CD14-positive monocyte (primary cell): ENCODE results near the gene PRICKLE4. TPM values are rescaled to one million over a fixed set of nuclear protein-coding genes. Genes with fewer than 3 reads are reported as not detected.

ENCODE experiments used
- DNase-seq, 3 donors: peaks; one replicate each; pipeline ENCODE4 v3.0.0-alpha.2; 2011 to 2022
- H2AFZ ChIP-seq: 2 replicates; pipeline ENCODE4 v1.6.0; 2012; ENCODE audit warnings: mild to moderate bottlenecking, low read depth, low read length, inconsistent platforms; ENCODE audit not compliant: insufficient read depth, poor library complexity, severe bottlenecking
- H3K27ac ChIP-seq, 2 donors: 1 replicate in 1 of 2; 2 replicates in 1 of 2; pipeline ENCODE4 v1.5.1; 2012 to 2013; ENCODE audit warnings: low read length in 2 of 2, control low read depth in 1 of 2, inconsistent platforms in 1 of 2, low read depth in 1 of 2, mild to moderate bottlenecking in 1 of 2
- H3K27me3 ChIP-seq, 2 donors: one replicate each; pipeline versions ENCODE4 v1.6.0 to v1.6.1; 2011 to 2013; ENCODE audit warnings: low read length in 2 of 2; ENCODE audit not compliant: control insufficient read depth in 2 of 2, insufficient read depth in 2 of 2
- H3K36me3 ChIP-seq, 2 donors: replicated peaks in 1 of 2; 1 replicate in 1 of 2; 2 replicates in 1 of 2; pipeline versions ENCODE4 v1.5.1 to v1.6.1; 2012 to 2013; ENCODE audit warnings: low read length in 2 of 2, control low read depth in 1 of 2, inconsistent platforms in 1 of 2, mild to moderate bottlenecking in 1 of 2; ENCODE audit not compliant: insufficient read depth in 2 of 2, control insufficient read depth in 1 of 2
- H3K4me1 ChIP-seq, 2 donors: 1 replicate in 1 of 2; 2 replicates in 1 of 2; pipeline versions ENCODE4 v1.5.1 to v1.6.1; 2012 to 2013; ENCODE audit warnings: low read length in 2 of 2, control low read depth in 1 of 2, inconsistent platforms in 1 of 2, mild to moderate bottlenecking in 1 of 2, moderate library complexity in 1 of 2; ENCODE audit not compliant: insufficient read depth in 2 of 2, control insufficient read depth in 1 of 2
- H3K4me2 ChIP-seq: replicated peaks from 2 replicates; pipeline ENCODE3; 2012; ENCODE audit warnings: low read length, moderate library complexity, mild to moderate bottlenecking; ENCODE audit not compliant: poor library complexity, severe bottlenecking; ENCODE audit errors: extremely low read depth
- H3K4me3 ChIP-seq, 3 experiments: fragments of 200-600 bp in 1 of 3; sonication (generic) in 1 of 3; replicated peaks in 1 of 3; 1 replicate in 2 of 3; 2 replicates in 1 of 3; pipeline ENCODE4 v1.5.1; 2011 to 2013; ENCODE audit warnings: low read length in 3 of 3, mild to moderate bottlenecking in 3 of 3, control low read depth in 2 of 3, low read depth in 2 of 3, inconsistent platforms in 1 of 3, moderate library complexity in 1 of 3
- H3K79me2 ChIP-seq: 2 replicates; pipeline ENCODE4 v1.6.0; 2012; ENCODE audit warnings: mild to moderate bottlenecking, control low read depth, inconsistent platforms, low read length, moderate library complexity; ENCODE audit not compliant: insufficient read depth
- H3K9ac ChIP-seq: 2 replicates; pipeline ENCODE4 v1.6.0; 2017; ENCODE audit warnings: low read length, mild to moderate bottlenecking; ENCODE audit not compliant: insufficient read depth, poor library complexity, severe bottlenecking
- H3K9me3 ChIP-seq, 2 donors: replicated peaks in 1 of 2; 1 replicate in 1 of 2; 2 replicates in 1 of 2; pipeline versions ENCODE4 v1.5.1 to v1.6.1; 2012 to 2013; ENCODE audit warnings: low read length in 2 of 2, control low read depth in 1 of 2; ENCODE audit not compliant: control insufficient read depth in 1 of 2, insufficient read depth in 1 of 2
- H4K20me1 ChIP-seq: 2 replicates; pipeline ENCODE4 v1.6.0; 2012; ENCODE audit warnings: mild to moderate bottlenecking, low read length, control low read depth, moderate library complexity; ENCODE audit not compliant: insufficient read depth
- H3K27ac Mint-ChIP-seq, 7 donors: one replicate each; pipeline ENCODE4 v1.8.0; 2020; ENCODE audit warnings: mild to moderate bottlenecking in 7 of 7, mixed read lengths in 7 of 7, moderate library complexity in 6 of 7, inconsistent platforms in 2 of 7
- H3K27me3 Mint-ChIP-seq, 3 donors: one replicate each; pipeline ENCODE4 v1.8.0; 2021 to 2022; ENCODE audit warnings: low read depth in 3 of 3, mild to moderate bottlenecking in 3 of 3, mixed read lengths in 3 of 3, moderate library complexity in 3 of 3, inconsistent platforms in 1 of 3
- H3K36me3 Mint-ChIP-seq, 2 donors: one replicate each; pipeline ENCODE4 v1.8.0; 2020; ENCODE audit warnings: mixed read lengths in 2 of 2, inconsistent platforms in 1 of 2, mild to moderate bottlenecking in 1 of 2
- H3K4me1 Mint-ChIP-seq: one replicate; pipeline ENCODE4 v1.8.0; 2020; ENCODE audit warnings: mild to moderate bottlenecking, mixed read lengths
- H3K4me3 Mint-ChIP-seq, 2 donors: one replicate each; pipeline ENCODE4 v1.8.0; 2020; ENCODE audit warnings: mild to moderate bottlenecking in 2 of 2, mixed read lengths in 2 of 2, moderate library complexity in 1 of 2
- H3K9me3 Mint-ChIP-seq, 7 donors: one replicate each; pipeline ENCODE4 v1.8.0; 2020 to 2022; ENCODE audit warnings: mixed read lengths in 7 of 7, mild to moderate bottlenecking in 6 of 7, moderate library complexity in 6 of 7, inconsistent platforms in 2 of 7
- CTCF ChIP-seq: fragments of 200-600 bp; IDR thresholded peaks from one replicate; pipeline ENCODE4 v1.8.0; 2022; ENCODE audit warnings: antibody characterized with exemption, mild to moderate bottlenecking
- WGBS: methylation state at CpG from one replicate; pipeline ENCODE4 v1.1.5; 2013; ENCODE audit warnings: missing lambda C conversion rate; ENCODE audit not compliant: insufficient coverage; 5-methylcytosine and 5-hydroxymethylcytosine counted together
- intact Hi-C, 2 donors: fragments of 100-400 bp; cut with micrococcal nuclease; formaldehyde crosslinking; loops; one replicate each; pipeline versions ENCODE4 v1.15.0 to v1.15.1; 2023
- polyA plus RNA-seq, 3 donors: library from polyadenylated mRNA; depleted of rRNA in 1 of 3; unstranded in 2 of 3; stranded (reverse) in 1 of 3; fragments of 300-500 nt in 2 of 3; fragments of >200 nt in 1 of 3; fragmentation: Illumina TruSeq in 2 of 3; gene quantifications; 1 replicate in 2 of 3; 2 replicates in 1 of 3; pipeline ENCODE4 v1.2.3, GENCODE V29; 2012 to 2021

The PRICKLE4 gene
- polyA plus RNA-seq, 3 donors, result 0.88 TPM; not detected in 2

GRCh38 chr6:41756354-41756753, 24.2 kb upstream of the PRICKLE4 start:
- H4K20me1 ChIP-seq, result no peaks in the 10 kb centered on the region
- Mint-ChIP-seq H3K9me3 (no peaks in the 10 kb centered on the region), H3K27ac (no peak overlapping the region), H3K36me3 (no peaks in the 10 kb centered on the region), H3K4me1 (no peaks in the 10 kb centered on the region), H3K4me3 (no peak overlapping the region), H3K27me3 (peaks cover 7% of the 10 kb centered on the region in 3 donors)
- H2AFZ ChIP-seq, result no peak overlapping the region
- WGBS, result 48% methylated on average over 12 of the region's 13 CpGs
- H3K4me3 ChIP-seq, result no peak overlapping the region
- no peak for TF ChIP-seq CTCF
- no peak overlapping the region for H3K27ac ChIP-seq
- H3K79me2 ChIP-seq, result no peaks in the 10 kb centered on the region
- H3K36me3 ChIP-seq, result no peaks in the 10 kb centered on the region
- H3K9ac ChIP-seq, result no peak overlapping the region
- H3K27me3 ChIP-seq, result no peaks in the 10 kb centered on the region
- no peak overlapping the region for H3K4me2 ChIP-seq
- no peaks in the 10 kb centered on the region for H3K9me3 ChIP-seq
- intact Hi-C loops, result no loop called here
- DNase-seq, result no peak
- H3K4me1 ChIP-seq, result no peaks in the 10 kb centered on the region

- 90% methylated on average over 2 of the region's 6 CpGs for WGBS
- Histone ChIP-seq H3K4me1 (no peaks in the 10 kb centered on the region), H3K36me3 (no peaks in the 10 kb centered on the region), H3K9me3 (no peaks in the 10 kb centered on the region), H3K27ac (no peak overlapping the region), H2AFZ (no peak overlapping the region), H3K79me2 (no peaks in the 10 kb centered on the region), H3K27me3 (no peaks in the 10 kb centered on the region), H3K4me2 (no peak overlapping the region), H3K9ac (no peak overlapping the region), H3K4me3 (no peak overlapping the region), H4K20me1 (no peaks in the 10 kb centered on the region)
- intact Hi-C loops, result no loop called here
- Mint-ChIP-seq H3K27ac (no peak overlapping the region), H3K4me1 (no peaks in the 10 kb centered on the region), H3K27me3 (peaks cover 7 to 10% (median 7%) of the 10 kb centered on the region in 3 donors), H3K4me3 (no peak overlapping the region), H3K9me3 (no peaks in the 10 kb centered on the region), H3K36me3 (no peaks in the 10 kb centered on the region)
- TF ChIP-seq CTCF, result no peak
- DNase-seq, result no peak
These were observed 23.3 kb upstream of the PRICKLE4 start for GRCh38 chr6:41757271-41757670.
